HCT116 (cell line): Measurements from ENCODE around the gene CBFA2T2. TPM values are rescaled to one million over a fixed set of nuclear protein-coding genes. Genes with fewer than 3 reads are reported as not detected.

ENCODE experiments used
- ATAC-seq: fragments of 200-7000 bp; cut with Tn5 transposase; 2 replicates; pipeline ENCODE4 v1.9.1; 2020; ENCODE audit warnings: mild to moderate bottlenecking, moderate library complexity
- BruUV-seq: library from RNA; stranded (reverse); fragments of 400-500 nt; replicated peaks from 2 replicates; lab custom pipeline; 2021; lab: Mats Ljungman, UMichigan
- CTCF ChIA-PET: fragments of 300-600 bp; sonication (Branson Sonifier 250); formaldehyde crosslinking; loops from one replicate; lab custom pipeline; 2021; ENCODE audit warnings: antibody characterized with exemption; lab: Charles Lee
- POLR2A ChIA-PET: fragments of 300-600, 350-600 bp; sonication (Branson Sonifier 250); formaldehyde crosslinking; loops from one replicate; lab custom pipeline; 2021; ENCODE audit warnings: antibody characterized with exemption; lab: Charles Lee
- RAD21 ChIA-PET, 2 experiments: fragments of 300-600 bp; sonication (Branson Sonifier 250); formaldehyde crosslinking; loops; one replicate each; lab custom pipeline; 2023; ENCODE audit warnings: low total read pairs in 2 of 2; ENCODE audit not compliant: uncharacterized antibody in 2 of 2, unreplicated experiment in 2 of 2, low non-redundant PET in 1 of 2; lab: Charles Lee
- DNase-seq: peaks from one replicate; pipeline ENCODE4 v3.0.0-alpha.2; 2010; ENCODE audit warnings: low read depth, low spot score
- H2AFZ ChIP-seq: fragments of 200-600 bp; shearing (Covaris generic), sonication (generic); 2 replicates; pipeline ENCODE4 v1.6.1; 2017; ENCODE audit warnings: low read depth, mixed run types, mixed read lengths, antibody characterized with exemption, low read length; ENCODE audit not compliant: poor library complexity, severe bottlenecking
- H3K27ac ChIP-seq: 2 replicates; pipeline ENCODE4 v1.5.1; 2012; ENCODE audit warnings: low read depth, low read length
- H3K27me3 ChIP-seq: fragments of 200-600 bp; sonication (generic); 2 replicates; pipeline ENCODE4 v1.6.1; 2016; ENCODE audit warnings: mixed run types, low read length, mixed read lengths; ENCODE audit not compliant: insufficient read depth
- H3K36me3 ChIP-seq, 2 experiments: fragments of 200-500 bp in 1 of 2; fragments of 200-600 bp in 1 of 2; sonication (Bioruptor generic) in 1 of 2; sonication (generic) in 1 of 2; 2 replicates each; pipeline versions ENCODE4 v1.5.1 to v1.6.1; 2014 to 2016; ENCODE audit warnings: low read length in 2 of 2, inconsistent platforms in 1 of 2, mixed read lengths in 1 of 2, mixed run types in 1 of 2; ENCODE audit not compliant: insufficient read depth in 2 of 2, control insufficient read depth in 1 of 2
- H3K4me1 ChIP-seq, 2 experiments: fragments of 200-600 bp in 1 of 2; sonication (generic) in 1 of 2; 2 replicates each; pipeline versions ENCODE4 v1.5.1 to v1.6.1; 2012 to 2017; ENCODE audit warnings: low read length in 2 of 2, inconsistent platforms in 1 of 2, mild to moderate bottlenecking in 1 of 2, mixed read lengths in 1 of 2, mixed run types in 1 of 2, moderate library complexity in 1 of 2; ENCODE audit not compliant: insufficient read depth in 2 of 2, control insufficient read depth in 1 of 2
- H3K4me2 ChIP-seq: fragments of 200-600 bp; sonication (generic); 2 replicates; pipeline ENCODE4 v1.6.1; 2017; ENCODE audit warnings: mixed run types, low read length, mixed read lengths
- H3K4me3 ChIP-seq, 2 experiments: fragments of 200-600 bp in 1 of 2; sonication (generic) in 1 of 2; replicated peaks in 1 of 2; 2 replicates each; pipeline ENCODE4 v1.5.1; 2011 to 2016; ENCODE audit warnings: low read length in 2 of 2, control low read depth in 1 of 2, low read depth in 1 of 2, mild to moderate bottlenecking in 1 of 2, mixed read lengths in 1 of 2, mixed run types in 1 of 2
- H3K79me2 ChIP-seq: fragments of 200-600 bp; sonication (generic); 2 replicates; pipeline ENCODE4 v1.6.1; 2017; ENCODE audit warnings: mild to moderate bottlenecking, mixed run types, low read length, moderate library complexity, mixed read lengths; ENCODE audit not compliant: insufficient read depth
- H3K9ac ChIP-seq: fragments of 200-600 bp; sonication (generic); 2 replicates; pipeline ENCODE4 v1.6.1; 2016; ENCODE audit warnings: low read length, mixed read lengths
- H3K9me2 ChIP-seq: fragments of 200-600 bp; sonication (generic), shearing (Covaris generic); 2 replicates; pipeline ENCODE4 v1.6.1; 2017; ENCODE audit warnings: mixed run types, mild to moderate bottlenecking, moderate library complexity; ENCODE audit not compliant: insufficient read depth
- H3K9me3 ChIP-seq, 2 experiments: fragments of 200-500 bp in 1 of 2; fragments of 200-600 bp in 1 of 2; sonication (Bioruptor generic) in 1 of 2; sonication (generic) in 1 of 2; 2 replicates each; pipeline ENCODE4 v1.6.1; 2014 to 2017; ENCODE audit warnings: low read length in 2 of 2, mixed read lengths in 2 of 2, inconsistent platforms in 1 of 2, low read depth in 1 of 2, mild to moderate bottlenecking in 1 of 2, mixed run types in 1 of 2, moderate library complexity in 1 of 2; ENCODE audit not compliant: control insufficient read depth in 1 of 2, insufficient read depth in 1 of 2
- H4K20me1 ChIP-seq: fragments of 200-600 bp; sonication (generic), shearing (Covaris generic); 2 replicates; pipeline ENCODE4 v1.6.1; 2017; ENCODE audit warnings: mixed run types, mild to moderate bottlenecking, moderate library complexity; ENCODE audit not compliant: insufficient read depth
- CBX3 ChIP-seq: IDR thresholded peaks from 2 replicates; pipeline ENCODE4 v1.6.1; 2012; ENCODE audit warnings: low read depth
- CEBPB ChIP-seq: IDR thresholded peaks from 2 replicates; pipeline ENCODE4 v1.6.1; 2012; ENCODE audit warnings: low read depth
- EGR1 ChIP-seq: IDR thresholded peaks from 2 replicates; pipeline ENCODE4 v1.6.1; 2012; ENCODE audit warnings: low read depth
- ELF1 ChIP-seq: IDR thresholded peaks from 2 replicates; pipeline ENCODE4 v1.6.1; 2012; ENCODE audit warnings: low read depth, borderline replicate concordance
- FOSL1 ChIP-seq: IDR thresholded peaks from 2 replicates; pipeline ENCODE4 v1.6.1; 2012; ENCODE audit warnings: low read depth
- POLR2A ChIP-seq: IDR thresholded peaks from 2 replicates; pipeline ENCODE4 v1.7.0; 2011; ENCODE audit warnings: borderline replicate concordance; ENCODE audit not compliant: insufficient read depth, insufficient read length; ENCODE audit errors: extremely low read depth
- POLR2AphosphoS5 ChIP-seq: IDR thresholded peaks from 2 replicates; pipeline ENCODE4 v1.6.1; 2011; ENCODE audit warnings: mild to moderate bottlenecking, low read depth, low read length, moderate library complexity
- RAD21 ChIP-seq: IDR thresholded peaks from 2 replicates; pipeline ENCODE4 v1.6.1; 2012; ENCODE audit warnings: low read depth, mild to moderate bottlenecking
- SIN3A ChIP-seq: IDR thresholded peaks from 2 replicates; pipeline ENCODE4 v1.6.1; 2012; ENCODE audit warnings: low read depth
- SP1 ChIP-seq: IDR thresholded peaks from 2 replicates; pipeline ENCODE4 v1.6.1; 2012; ENCODE audit warnings: low read depth
- SRF ChIP-seq: IDR thresholded peaks from 2 replicates; pipeline ENCODE4 v1.6.1; 2012; ENCODE audit warnings: low read depth
- TCF7L2 ChIP-seq: IDR thresholded peaks from 2 replicates; pipeline ENCODE4 v1.7.0; 2011; ENCODE audit warnings: borderline replicate concordance, inconsistent platforms; ENCODE audit not compliant: insufficient read depth, insufficient read length; ENCODE audit errors: extremely low read depth
- YY1 ChIP-seq: IDR thresholded peaks from 2 replicates; pipeline ENCODE4 v1.6.1; 2011; ENCODE audit warnings: low read length, low read depth, moderate library complexity, mild to moderate bottlenecking; ENCODE audit not compliant: insufficient replicate concordance; ENCODE audit errors: extremely low read depth
- ZFX ChIP-seq: fragments of 450-650 bp; IDR thresholded peaks from 2 replicates; pipeline ENCODE4 v1.6.1; 2017
- ZNF274 ChIP-seq: fragments of 200-500 bp; sonication (Bioruptor generic); IDR thresholded peaks from 2 replicates; pipeline ENCODE4 v1.6.1; 2014; ENCODE audit warnings: mild to moderate bottlenecking, low read depth, low read length, inconsistent platforms
- intact Hi-C: fragments of 100-400 bp; cut with micrococcal nuclease; formaldehyde crosslinking; loops from 2 replicates; pipeline ENCODE4 v1.10.0; 2022
- total RNA-seq: library from RNA; stranded (reverse); gene quantifications from one replicate; pipeline ENCODE4 v1.2.1, GENCODE V29; 2021; ENCODE audit not compliant: unreplicated experiment
- TF ChIP-seq, protein P1 (sequence below): IDR thresholded peaks from 2 replicates; pipeline ENCODE4 v1.6.1; 2011; ENCODE audit warnings: mild to moderate bottlenecking, low read length, moderate library complexity; ENCODE audit not compliant: insufficient replicate concordance; ENCODE audit errors: extremely low read depth
- TF ChIP-seq, protein P2 (sequence below): IDR thresholded peaks from 2 replicates; pipeline ENCODE4 v1.6.1; 2012
- TF ChIP-seq, protein P3 (sequence below): IDR thresholded peaks from 2 replicates; pipeline ENCODE4 v1.6.1; 2012

Gene CBFA2T2
- total RNA-seq, 1 experiment from 2014 or later = 8.0 TPM

DNA sequence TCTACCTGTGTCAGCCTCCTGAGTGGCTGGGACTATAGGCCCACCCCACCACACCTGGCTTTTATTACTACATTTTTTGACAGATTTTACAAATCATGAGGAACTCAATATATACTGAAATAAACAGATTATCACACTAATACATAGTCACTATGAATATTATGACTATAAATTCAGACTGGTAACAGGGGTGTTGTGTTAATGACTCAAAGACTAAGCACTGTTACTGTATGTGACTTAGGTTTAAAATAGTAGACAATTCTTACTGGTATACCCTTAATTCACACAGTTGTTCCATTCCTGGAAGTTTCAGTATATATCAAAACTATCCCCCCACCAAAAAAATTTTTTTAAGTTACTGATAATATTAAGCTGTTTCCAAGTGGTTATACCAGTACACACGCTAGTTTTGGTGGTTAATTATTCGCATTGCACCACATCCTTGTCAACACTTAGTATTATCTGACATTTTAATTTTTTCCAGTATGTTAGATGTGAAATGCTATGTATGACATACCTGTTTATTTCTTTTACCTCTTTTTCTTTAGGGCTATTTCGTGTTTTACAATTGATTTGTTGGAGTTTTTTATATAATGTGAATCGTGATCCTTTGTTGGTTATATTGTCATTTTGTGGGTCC lies 137.8 kb downstream of the CBFA2T2 start:
- POLR2A ChIA-PET = no interaction called here
- CTCF ChIA-PET = no interaction called here
- ATAC-seq (no peak), DNase-seq (no peak)
- TF ChIP-seq SP1 (no peak), TCF7L2 (no peak), POLR2A (no peak), SRF (no peak), ZFX (no peak), POLR2AphosphoS5 (no peak), YY1 (no peak), CBX3 (no peak), RAD21 (no peak), ZNF274 (no peak), SIN3A (no peak), FOSL1 (no peak), ELF1 (no peak), CEBPB (no peak), EGR1 (no peak)
- TF ChIP-seq, protein P1, sequence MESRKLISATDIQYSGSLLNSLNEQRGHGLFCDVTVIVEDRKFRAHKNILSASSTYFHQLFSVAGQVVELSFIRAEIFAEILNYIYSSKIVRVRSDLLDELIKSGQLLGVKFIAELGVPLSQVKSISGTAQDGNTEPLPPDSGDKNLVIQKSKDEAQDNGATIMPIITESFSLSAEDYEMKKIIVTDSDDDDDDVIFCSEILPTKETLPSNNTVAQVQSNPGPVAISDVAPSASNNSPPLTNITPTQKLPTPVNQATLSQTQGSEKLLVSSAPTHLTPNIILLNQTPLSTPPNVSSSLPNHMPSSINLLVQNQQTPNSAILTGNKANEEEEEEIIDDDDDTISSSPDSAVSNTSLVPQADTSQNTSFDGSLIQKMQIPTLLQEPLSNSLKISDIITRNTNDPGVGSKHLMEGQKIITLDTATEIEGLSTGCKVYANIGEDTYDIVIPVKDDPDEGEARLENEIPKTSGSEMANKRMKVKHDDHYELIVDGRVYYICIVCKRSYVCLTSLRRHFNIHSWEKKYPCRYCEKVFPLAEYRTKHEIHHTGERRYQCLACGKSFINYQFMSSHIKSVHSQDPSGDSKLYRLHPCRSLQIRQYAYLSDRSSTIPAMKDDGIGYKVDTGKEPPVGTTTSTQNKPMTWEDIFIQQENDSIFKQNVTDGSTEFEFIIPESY = no peak
- TF ChIP-seq, protein P2, sequence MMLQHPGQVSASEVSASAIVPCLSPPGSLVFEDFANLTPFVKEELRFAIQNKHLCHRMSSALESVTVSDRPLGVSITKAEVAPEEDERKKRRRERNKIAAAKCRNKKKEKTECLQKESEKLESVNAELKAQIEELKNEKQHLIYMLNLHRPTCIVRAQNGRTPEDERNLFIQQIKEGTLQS = no peak
- TF ChIP-seq, protein P3, sequence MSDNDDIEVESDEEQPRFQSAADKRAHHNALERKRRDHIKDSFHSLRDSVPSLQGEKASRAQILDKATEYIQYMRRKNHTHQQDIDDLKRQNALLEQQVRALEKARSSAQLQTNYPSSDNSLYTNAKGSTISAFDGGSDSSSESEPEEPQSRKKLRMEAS = no peak
- Histone ChIP-seq H3K9me2 (no peaks in the 10 kb centered on the region), H3K27ac (no peak overlapping the region), H4K20me1 (no peaks in the 10 kb centered on the region), H3K4me3 (no peak overlapping the region), H3K9me3 (no peaks in the 10 kb centered on the region), H3K9ac (no peak overlapping the region), H3K27me3 (no peaks in the 10 kb centered on the region), H3K4me2 (no peak overlapping the region), H2AFZ (no peak overlapping the region), H3K36me3 (no peaks in the 10 kb centered on the region; a peak in 1 of 4 replicates), H3K79me2 (no peaks in the 10 kb centered on the region), H3K4me1 (no peaks in the 10 kb centered on the region)
- no TSS peak for BruUV-seq
- intact Hi-C loops = no loop called here
- RAD21 ChIA-PET = no interaction called here
